CD4-positive, alpha-beta T cell treated with Interleukin-21 for 1 hour (primary cell): ENCODE measurements around the gene KIR3DL1.
"Not testable (repeated sequence)": the region's sequence is repeated elsewhere in the genome, so short reads cannot be mapped to it uniquely, and the experiment has no call there.

Source experiments
- DNase-seq: peaks from one replicate; pipeline ENCODE4 v3.0.0-alpha.2; 2020

The KIR3DL1 gene

GRCh38 chr19:54817670-54818536 lies 1.6 kb downstream of the KIR3DL1 start:
- DNase-seq = no peak

- DNase-seq = not testable (repeated sequence)
Observed at GRCh38 chr19:54824416-54824815, 8.1 kb downstream of the KIR3DL1 start.

- DNase-seq = not testable (repeated sequence)
Observed at GRCh38 chr19:54825326-54825725, 9.1 kb downstream of the KIR3DL1 start.

- not testable (repeated sequence) for DNase-seq
Observed at GRCh38 chr19:54828064-54828463, 11.8 kb downstream of the KIR3DL1 start.

- DNase-seq = not testable (repeated sequence)
Observed at GRCh38 chr19:54832496-54832895, 16.2 kb downstream of the KIR3DL1 start, which contains the start of gene KIR2DS4. TSS of gene KIR2DS4 (plus strand) at chr19:54832676.

- DNase-seq = not testable (repeated sequence)
Observed at GRCh38 chr19:54835126-54835525, 18.9 kb downstream of the KIR3DL1 start.

- not testable (repeated sequence) for DNase-seq
Observed at GRCh38 chr19:54837522-54837921, 21.3 kb downstream of the KIR3DL1 start.

- not testable (repeated sequence) for DNase-seq
Observed at GRCh38 chr19:54843171-54843570, 26.9 kb downstream of the KIR3DL1 start.

- DNase-seq = peak; percentile 18
Observed at GRCh38 chr19:54850061-54850640, 33.9 kb downstream of the KIR3DL1 start, which contains the start of gene KIR3DL2. TSS of gene KIR3DL2 (plus strand) at chr19:54850443. CDS start at chr19:54850476, 33 bp downstream.

GRCh38 chr19:54850930-54851329 lies 34.7 kb downstream of the KIR3DL1 start:
- DNase-seq = no peak

- no peak for DNase-seq
Observed at GRCh38 chr19:54851353-54851752, 35.1 kb downstream of the KIR3DL1 start.

GRCh38 chr19:54855241-54855640 lies 39.0 kb downstream of the KIR3DL1 start:
- not testable (repeated sequence) for DNase-seq

GRCh38 chr19:54858476-54858875 lies 42.2 kb downstream of the KIR3DL1 start:
- DNase-seq = not testable (repeated sequence)

GRCh38 chr19:54859421-54859820 lies 43.2 kb downstream of the KIR3DL1 start:
- not testable (repeated sequence) for DNase-seq

GRCh38 chr19:54863459-54863858 lies 47.2 kb downstream of the KIR3DL1 start:
- not testable (repeated sequence) for DNase-seq

GRCh38 chr19:54871696-54872095 lies 55.4 kb downstream of the KIR3DL1 start:
- no peak for DNase-seq

GRCh38 chr19:54873990-54874389 lies 57.7 kb downstream of the KIR3DL1 start, which contains the start of gene FCAR:
TSS of gene FCAR (plus strand) at chr19:54874235. CDS start at chr19:54874290, 55 bp downstream.
- DNase-seq = no peak

- no peak for DNase-seq
Observed at GRCh38 chr19:54875506-54875905, 59.2 kb downstream of the KIR3DL1 start.

- DNase-seq = no peak
Observed at GRCh38 chr19:54877471-54877870, 61.2 kb downstream of the KIR3DL1 start.
